Mesendoderm (in vitro differentiated cells): ENCODE measurements around the gene GALNT17.

Source experiments
- DNase-seq: peaks from one replicate; pipeline ENCODE4 v3.0.0; 2013
- H2AK5ac ChIP-seq: 2 replicates; pipeline ENCODE4 v1.6.1; 2013; ENCODE audit warnings: low read length, inconsistent platforms
- H2BK120ac ChIP-seq: 2 replicates; pipeline ENCODE4 v1.6.1; 2013; ENCODE audit warnings: low read depth, mild to moderate bottlenecking, low read length, moderate library complexity, mixed read lengths
- H2BK15ac ChIP-seq: replicated peaks from 2 replicates; pipeline ENCODE4 v1.6.1; 2013; ENCODE audit warnings: low read depth, mild to moderate bottlenecking, moderate library complexity
- H2BK5ac ChIP-seq: 2 replicates; pipeline ENCODE4 v1.6.1; 2013; ENCODE audit warnings: low read length, inconsistent platforms
- H3K18ac ChIP-seq: 2 replicates; pipeline ENCODE4 v1.6.1; 2013; ENCODE audit warnings: mild to moderate bottlenecking, low read length, mixed read lengths
- H3K23ac ChIP-seq: one replicate; pipeline ENCODE4 v1.6.1; 2013; ENCODE audit warnings: low read length
- H3K27ac ChIP-seq: 2 replicates; pipeline ENCODE4 v1.5.1; 2013; ENCODE audit warnings: low read depth, mild to moderate bottlenecking, inconsistent platforms, low read length, moderate library complexity
- H3K27me3 ChIP-seq: 2 replicates; pipeline ENCODE4 v1.6.1; 2013; ENCODE audit warnings: low read length, control low read depth, mild to moderate bottlenecking, inconsistent platforms; ENCODE audit not compliant: insufficient read depth, poor library complexity
- H3K36me3 ChIP-seq: 2 replicates; pipeline ENCODE4 v1.6.1; 2013; ENCODE audit warnings: low read length, inconsistent platforms; ENCODE audit not compliant: control insufficient read depth, insufficient read depth
- H3K4ac ChIP-seq: one replicate; pipeline ENCODE4 v1.6.1; 2013; ENCODE audit warnings: low read depth, mild to moderate bottlenecking, low read length, moderate library complexity
- H3K4me1 ChIP-seq: 2 replicates; pipeline ENCODE4 v1.6.1; 2013; ENCODE audit warnings: low read depth, low read length, inconsistent platforms; ENCODE audit not compliant: control insufficient read depth
- H3K4me2 ChIP-seq: 2 replicates; pipeline ENCODE4 v1.6.1; 2013; ENCODE audit warnings: low read length
- H3K4me3 ChIP-seq: 2 replicates; pipeline ENCODE4 v1.5.1; 2013; ENCODE audit warnings: mild to moderate bottlenecking, low read length
- H3K56ac ChIP-seq: one replicate; pipeline ENCODE4 v1.6.1; 2013; ENCODE audit warnings: low read length
- H3K79me1 ChIP-seq: 2 replicates; pipeline ENCODE4 v1.6.1; 2013; ENCODE audit warnings: low read length, inconsistent platforms
- H3K79me2 ChIP-seq: 2 replicates; pipeline ENCODE4 v1.6.1; 2013; ENCODE audit warnings: mild to moderate bottlenecking, low read length; ENCODE audit not compliant: control insufficient read depth, insufficient read depth
- H3K9ac ChIP-seq: 2 replicates; pipeline ENCODE4 v1.6.1; 2013; ENCODE audit warnings: low read length, inconsistent platforms
- H4K5ac ChIP-seq: one replicate; pipeline ENCODE4 v1.6.1; 2013; ENCODE audit warnings: low read length
- H4K8ac ChIP-seq: one replicate; pipeline ENCODE4 v1.6.1; 2013; ENCODE audit warnings: low read depth, mild to moderate bottlenecking, control low read depth, low read length, moderate library complexity
- WGBS: extraction: QIAGEN DNeasy Blood & Tissue Kit; methylation state at CpG from one replicate; pipeline ENCODE4 v1.1.7; 2013; ENCODE audit warnings: low lambda C conversion rate, missing lambda C conversion rate; ENCODE audit not compliant: insufficient coverage; ENCODE audit errors: extremely low coverage; 5-methylcytosine and 5-hydroxymethylcytosine counted together

GALNT17 gene

GRCh38 chr7:71301167-71301566 is 169.2 kb downstream of the GALNT17 start:
- peaks cover 12% of the 10 kb centered on the region for H3K79me2 ChIP-seq
- H3K56ac ChIP-seq: no peak overlapping the region
- no peaks in the 10 kb centered on the region for H3K36me3 ChIP-seq
- H3K4ac ChIP-seq: no peak overlapping the region
- H2AK5ac ChIP-seq: no peak overlapping the region
- no peak overlapping the region for H2BK15ac ChIP-seq
- H4K5ac ChIP-seq: no peak overlapping the region
- H3K23ac ChIP-seq: no peak overlapping the region
- peak overlapping the region; percentile 4 for H3K18ac ChIP-seq
- H3K79me1 ChIP-seq: peaks cover 13% of the 10 kb centered on the region
- DNase-seq: no peak
- H2BK120ac ChIP-seq: no peak overlapping the region
- H3K27ac ChIP-seq: no peak overlapping the region
- H3K9ac ChIP-seq: no peak overlapping the region
- no peak overlapping the region for H4K8ac ChIP-seq
- H2BK5ac ChIP-seq: no peak overlapping the region
- H3K4me2 ChIP-seq: no peak overlapping the region
- no peak overlapping the region for H3K4me3 ChIP-seq
- H3K27me3 ChIP-seq: no peaks in the 10 kb centered on the region
- H3K4me1 ChIP-seq: peaks cover 5% of the 10 kb centered on the region
- no CpG with 5 or more reads among the region's 4 CpGs for WGBS

- H3K4me2 ChIP-seq: no peak overlapping the region
- H3K9ac ChIP-seq: no peak overlapping the region
- H2BK15ac ChIP-seq: no peak overlapping the region
- no peak overlapping the region for H3K4ac ChIP-seq
- H3K56ac ChIP-seq: no peak overlapping the region
- no peak overlapping the region for H3K18ac ChIP-seq
- no peak overlapping the region for H3K4me3 ChIP-seq
- no peak overlapping the region for H2BK120ac ChIP-seq
- peaks cover 5% of the 10 kb centered on the region for H3K4me1 ChIP-seq
- H4K5ac ChIP-seq: no peak overlapping the region
- no peak overlapping the region for H2BK5ac ChIP-seq
- peaks cover 13% of the 10 kb centered on the region for H3K79me1 ChIP-seq
- no peak overlapping the region for H3K27ac ChIP-seq
- no peaks in the 10 kb centered on the region for H3K36me3 ChIP-seq
- peaks cover 9% of the 10 kb centered on the region for H3K79me2 ChIP-seq
- no peaks in the 10 kb centered on the region for H3K27me3 ChIP-seq
- H3K23ac ChIP-seq: no peak overlapping the region
- DNase-seq: peak; percentile 71
- no peak overlapping the region for H2AK5ac ChIP-seq
- H4K8ac ChIP-seq: no peak overlapping the region
- no CpG with 5 or more reads among the region's 6 CpGs for WGBS
These were observed 171.6 kb downstream of the GALNT17 start for GRCh38 chr7:71303566-71303965.

- no peak overlapping the region for H2BK5ac ChIP-seq
- no peak overlapping the region for H3K9ac ChIP-seq
- no peak overlapping the region for H3K4me3 ChIP-seq
- H2BK120ac ChIP-seq: no peak overlapping the region
- H3K56ac ChIP-seq: no peak overlapping the region
- H2AK5ac ChIP-seq: no peak overlapping the region
- peak overlapping the region; percentile 20 for H3K18ac ChIP-seq
- no peak overlapping the region for H2BK15ac ChIP-seq
- H3K27ac ChIP-seq: no peak overlapping the region
- no peaks in the 10 kb centered on the region for H3K27me3 ChIP-seq
- peaks cover 18% of the 10 kb centered on the region for H3K79me1 ChIP-seq
- peak; percentile 83 for DNase-seq
- H3K23ac ChIP-seq: no peak overlapping the region
- no peak overlapping the region for H4K5ac ChIP-seq
- peaks cover 7% of the 10 kb centered on the region for H3K4me1 ChIP-seq
- H3K4ac ChIP-seq: no peak overlapping the region
- H3K79me2 ChIP-seq: peaks cover 6% of the 10 kb centered on the region
- H4K8ac ChIP-seq: no peak overlapping the region
- H3K36me3 ChIP-seq: no peaks in the 10 kb centered on the region
- WGBS: no CpG with 5 or more reads among the region's 6 CpGs
- no peak overlapping the region for H3K4me2 ChIP-seq
These were observed 176.2 kb downstream of the GALNT17 start for GRCh38 chr7:71308096-71308495.

GRCh38 chr7:71311576-71311975 is 179.6 kb downstream of the GALNT17 start:
- H3K36me3 ChIP-seq: no peaks in the 10 kb centered on the region
- H4K8ac ChIP-seq: no peak overlapping the region
- H3K4me3 ChIP-seq: no peak overlapping the region
- no CpG with 5 or more reads among the region's 2 CpGs for WGBS
- H3K18ac ChIP-seq: no peak overlapping the region
- H4K5ac ChIP-seq: no peak overlapping the region
- no peak overlapping the region for H2BK120ac ChIP-seq
- no peak overlapping the region for H2BK15ac ChIP-seq
- H3K4me1 ChIP-seq: peaks cover 2% of the 10 kb centered on the region
- peaks cover 10% of the 10 kb centered on the region for H3K79me2 ChIP-seq
- no peak overlapping the region for H3K4me2 ChIP-seq
- no peak overlapping the region for H3K4ac ChIP-seq
- H2BK5ac ChIP-seq: no peak overlapping the region
- peak overlapping the region; percentile 9 for H2AK5ac ChIP-seq
- no peak overlapping the region for H3K23ac ChIP-seq
- H3K9ac ChIP-seq: no peak overlapping the region
- H3K56ac ChIP-seq: no peak overlapping the region
- no peak for DNase-seq
- no peak overlapping the region for H3K27ac ChIP-seq
- peaks cover 24% of the 10 kb centered on the region for H3K79me1 ChIP-seq
- H3K27me3 ChIP-seq: no peaks in the 10 kb centered on the region

- no peaks in the 10 kb centered on the region for H3K36me3 ChIP-seq
- H3K23ac ChIP-seq: no peak overlapping the region
- H3K9ac ChIP-seq: no peak overlapping the region
- no peak overlapping the region for H2BK15ac ChIP-seq
- H2BK120ac ChIP-seq: no peak overlapping the region
- H3K18ac ChIP-seq: no peak overlapping the region
- no peak overlapping the region for H2BK5ac ChIP-seq
- H3K4ac ChIP-seq: no peak overlapping the region
- no peak overlapping the region for H3K27ac ChIP-seq
- H3K4me3 ChIP-seq: no peak overlapping the region
- no peak overlapping the region for H4K5ac ChIP-seq
- no CpG with 5 or more reads among the region's 3 CpGs for WGBS
- peaks cover 21% of the 10 kb centered on the region for H3K79me1 ChIP-seq
- H4K8ac ChIP-seq: no peak overlapping the region
- H2AK5ac ChIP-seq: no peak overlapping the region
- no peaks in the 10 kb centered on the region for H3K27me3 ChIP-seq
- peaks cover 2% of the 10 kb centered on the region for H3K4me1 ChIP-seq
- no peak overlapping the region for H3K4me2 ChIP-seq
- no peak for DNase-seq
- H3K79me2 ChIP-seq: peaks cover 10% of the 10 kb centered on the region
- no peak overlapping the region for H3K56ac ChIP-seq
These were observed 181.0 kb downstream of the GALNT17 start for GRCh38 chr7:71312755-71313490.

- no peak overlapping the region for H3K4ac ChIP-seq
- H3K9ac ChIP-seq: no peak overlapping the region
- H2AK5ac ChIP-seq: no peak overlapping the region
- no CpG with 5 or more reads among the region's 3 CpGs for whole genome bisulfite sequencing
- no peak overlapping the region for H3K27ac ChIP-seq
- no peak overlapping the region for H3K23ac ChIP-seq
- H2BK120ac ChIP-seq: no peak overlapping the region
- H3K27me3 ChIP-seq: no peaks in the 10 kb centered on the region
- peaks cover 8% of the 10 kb centered on the region for H3K79me2 ChIP-seq
- H3K4me1 ChIP-seq: peaks cover 2% of the 10 kb centered on the region
- H3K56ac ChIP-seq: no peak overlapping the region
- no peak overlapping the region for H4K8ac ChIP-seq
- H2BK15ac ChIP-seq: no peak overlapping the region
- H3K36me3 ChIP-seq: no peaks in the 10 kb centered on the region
- no peak overlapping the region for H4K5ac ChIP-seq
- H3K18ac ChIP-seq: no peak overlapping the region
- peaks cover 21% of the 10 kb centered on the region for H3K79me1 ChIP-seq
- DNase-seq: no peak
- H3K4me2 ChIP-seq: no peak overlapping the region
- H3K4me3 ChIP-seq: no peak overlapping the region
- no peak overlapping the region for H2BK5ac ChIP-seq
These were observed 181.6 kb downstream of the GALNT17 start for GRCh38 chr7:71313553-71313952.
